Medulla oblongata (tissue), 1 donor: ENCODE results near the gene LGR5.

Experiments used
- DNase-seq: peaks from one replicate; pipeline ENCODE4 v3.0.0-alpha.2; 2015; ENCODE audit errors: extremely low spot score

LGR5 gene

GRCh38 chr12:71439613-71440344 is at the start of gene LGR5:
Gene LGR5, plus strand, starts transcription at chr12:71439798. Its CDS starts 283 bp downstream, at chr12:71440081.
- peak; percentile 83 for DNase-seq

GRCh38 chr12:71392521-71393145 is 47.0 kb upstream of the LGR5 start:
- DNase-seq, result peak; percentile 77

GRCh38 chr12:71393625-71394024 is 46.0 kb upstream of the LGR5 start:
- no peak for DNase-seq

DNA sequence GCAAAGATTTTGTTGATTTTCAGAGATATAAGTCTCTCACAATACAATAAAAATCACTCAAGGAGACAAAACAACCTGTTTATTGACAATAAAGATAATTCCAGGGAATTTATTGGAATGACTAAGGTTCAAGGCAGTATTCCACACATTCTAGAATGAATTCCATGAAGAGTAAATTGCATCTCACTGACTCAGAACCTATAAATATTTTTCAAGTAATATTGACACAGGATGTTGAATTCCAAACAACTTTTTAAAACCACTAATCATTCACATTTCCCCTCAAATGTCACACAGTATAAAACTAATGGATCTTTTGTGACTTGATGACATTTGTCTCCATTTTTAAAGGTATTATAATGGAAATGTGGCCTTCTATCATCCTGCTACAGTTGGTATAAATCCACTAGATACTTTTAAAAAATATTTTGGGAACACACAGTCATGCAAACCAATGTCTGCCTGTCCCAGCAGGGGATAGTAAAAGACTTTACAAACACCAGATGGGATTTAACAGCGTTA is 42.1 kb upstream of the LGR5 start:
- DNase-seq, result no peak

DNA sequence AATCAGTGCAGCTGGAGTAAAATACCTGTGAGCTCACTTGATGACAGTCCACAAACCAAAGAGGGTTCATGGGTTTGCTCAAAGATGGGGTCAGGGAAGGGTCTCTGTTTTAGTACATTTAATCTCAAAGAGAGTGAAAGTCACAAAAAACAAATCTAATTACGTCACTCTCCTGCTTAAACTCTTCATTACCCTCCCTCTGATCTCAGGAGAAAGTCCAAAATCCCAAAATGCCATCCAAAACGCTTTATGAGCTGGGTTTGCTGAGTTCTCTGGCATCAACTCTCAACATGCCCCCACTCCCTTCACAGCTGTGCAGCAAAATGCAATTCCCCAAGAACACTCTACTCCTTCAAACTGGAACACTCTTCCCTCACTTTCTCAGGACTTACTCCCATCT is 40.4 kb upstream of the LGR5 start:
- DNase-seq, result no peak

GRCh38 chr12:71400481-71400880 is 39.1 kb upstream of the LGR5 start:
- DNase-seq, result no peak

DNA sequence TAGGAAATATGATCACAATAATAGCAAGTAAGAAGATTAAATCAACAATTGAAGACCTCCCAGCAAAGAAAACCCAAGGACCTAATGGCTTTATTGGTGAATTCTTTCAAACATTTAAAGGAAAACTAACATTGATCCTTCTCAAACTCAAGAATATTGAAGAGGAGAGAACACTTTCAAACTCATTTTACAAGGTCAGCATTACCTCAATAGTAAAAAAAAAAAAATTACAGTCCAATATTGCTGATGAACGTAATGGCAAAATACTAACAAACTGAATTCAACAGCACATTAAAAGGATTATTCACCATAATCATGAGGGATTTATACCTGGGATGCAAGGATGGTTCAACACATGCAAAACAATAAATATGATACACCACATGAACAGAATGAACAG is 33.7 kb upstream of the LGR5 start:
- DNase-seq, result no peak

DNA sequence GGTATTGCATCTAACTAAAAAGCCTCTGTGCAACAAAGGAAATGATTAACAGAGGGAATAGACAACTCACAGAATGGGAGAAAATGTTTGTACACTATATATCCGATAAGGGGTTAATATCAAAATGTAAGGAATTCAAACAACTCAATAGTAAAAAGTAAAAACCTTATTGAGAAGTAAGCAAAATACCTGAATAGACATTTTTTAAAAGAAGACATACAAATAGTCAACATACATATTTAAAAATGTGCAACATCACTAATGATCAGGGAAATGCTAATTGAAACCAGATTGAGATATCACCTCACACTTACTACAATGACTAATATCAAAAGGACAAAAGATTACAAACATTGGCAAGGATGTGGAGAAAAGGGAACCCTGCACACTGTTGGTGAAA is 31.9 kb upstream of the LGR5 start:
- DNase-seq, result no peak

DNA sequence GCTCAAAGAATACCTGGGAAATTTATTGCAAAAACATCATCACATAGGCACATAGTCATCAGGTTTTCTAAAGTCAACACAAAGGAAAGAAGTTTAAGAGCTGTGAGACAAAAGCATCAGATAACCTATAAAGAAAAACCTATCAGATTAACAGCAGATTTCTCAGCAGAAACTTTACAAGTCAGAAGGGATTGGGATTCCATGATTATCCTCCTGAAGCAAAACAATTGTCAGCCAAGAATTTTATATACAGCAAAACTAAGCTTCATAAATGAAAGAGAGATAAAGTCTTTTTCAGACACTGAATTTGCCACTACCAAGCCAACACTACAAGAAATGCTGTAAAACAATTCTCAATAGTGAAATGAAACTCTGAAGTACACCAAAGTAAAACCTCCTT is 28.8 kb upstream of the LGR5 start:
- DNase-seq, result no peak

DNA sequence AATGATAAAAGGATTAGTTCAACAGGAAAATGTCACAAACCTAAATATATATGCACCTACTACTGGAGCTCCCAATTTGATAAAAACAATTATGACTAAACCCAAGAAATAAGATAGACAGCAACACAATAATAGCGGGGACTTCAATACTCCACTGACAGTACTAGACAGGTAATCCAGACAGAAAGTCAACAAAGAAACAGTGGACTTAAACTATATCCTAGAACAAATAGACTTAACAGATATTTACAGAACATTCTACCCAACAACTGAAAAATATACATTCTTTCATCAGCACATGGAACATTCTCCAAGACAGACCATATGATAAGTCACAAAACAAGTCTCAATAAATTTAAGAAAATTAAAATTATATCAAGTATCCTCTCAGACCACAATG is 28.0 kb upstream of the LGR5 start:
- DNase-seq, result no peak

- DNase-seq, result peak; percentile 87
Observed at GRCh38 chr12:71415336-71416231, 24.0 kb upstream of the LGR5 start.

- no peak for DNase-seq
Observed at GRCh38 chr12:71417181-71417580, 22.4 kb upstream of the LGR5 start.

GRCh38 chr12:71420775-71421406 is 18.7 kb upstream of the LGR5 start:
- DNase-seq, result no peak

GRCh38 chr12:71425568-71426299 is 13.9 kb upstream of the LGR5 start:
- no peak for DNase-seq

DNA sequence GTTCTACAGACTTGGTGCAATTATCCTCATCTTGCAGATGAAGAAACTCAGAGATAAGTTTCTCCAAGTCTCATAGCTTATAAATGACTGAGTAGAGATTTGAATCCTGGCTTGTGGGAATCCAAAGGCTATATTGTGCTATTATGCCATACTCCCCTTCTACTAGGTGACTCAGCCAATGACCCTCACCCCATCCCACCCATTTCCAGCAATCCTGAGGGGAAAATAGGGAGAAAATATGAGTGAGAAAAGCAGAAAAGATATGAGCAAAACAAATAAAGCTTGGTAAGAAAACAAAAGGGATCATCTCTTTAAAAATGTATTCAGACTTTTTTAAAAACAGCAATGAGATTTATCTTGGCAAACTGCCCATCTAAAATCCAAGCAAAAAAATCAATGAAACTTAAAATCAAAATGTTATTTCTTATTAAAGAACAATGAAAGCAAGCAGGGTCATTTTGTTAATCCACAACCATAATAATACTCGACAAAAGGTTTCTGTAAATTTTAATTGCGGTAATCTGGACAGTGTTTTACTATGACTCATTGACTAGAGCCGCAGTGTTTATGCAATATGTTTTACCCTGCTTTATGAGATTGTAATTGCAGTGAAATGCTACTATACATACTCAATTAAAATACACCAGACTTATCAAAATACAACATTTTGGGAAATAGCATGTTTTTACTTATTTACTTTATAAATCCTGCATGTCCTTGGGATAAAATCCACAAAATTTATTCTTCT is 13.1 kb upstream of the LGR5 start:
- no peak for DNase-seq

DNA sequence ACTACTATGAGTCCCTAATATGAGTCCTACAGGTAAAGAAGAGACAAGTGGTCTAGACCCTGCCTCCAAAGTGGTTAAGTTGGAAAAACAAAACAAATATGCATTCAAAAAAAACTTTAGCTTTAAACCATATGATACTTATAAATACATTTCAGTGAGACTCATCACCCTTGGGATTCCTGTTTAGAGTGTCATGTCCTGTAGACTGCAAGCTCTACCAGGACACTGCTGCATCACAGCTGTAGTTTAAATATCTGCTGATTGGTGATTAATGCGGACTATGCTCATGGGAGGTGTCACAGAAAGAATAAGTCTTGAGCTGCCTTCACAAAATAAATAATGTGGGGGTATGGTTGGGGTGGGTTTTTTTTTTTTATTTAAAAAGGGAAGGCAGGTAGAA is 8.8 kb upstream of the LGR5 start:
- no peak for DNase-seq

DNA sequence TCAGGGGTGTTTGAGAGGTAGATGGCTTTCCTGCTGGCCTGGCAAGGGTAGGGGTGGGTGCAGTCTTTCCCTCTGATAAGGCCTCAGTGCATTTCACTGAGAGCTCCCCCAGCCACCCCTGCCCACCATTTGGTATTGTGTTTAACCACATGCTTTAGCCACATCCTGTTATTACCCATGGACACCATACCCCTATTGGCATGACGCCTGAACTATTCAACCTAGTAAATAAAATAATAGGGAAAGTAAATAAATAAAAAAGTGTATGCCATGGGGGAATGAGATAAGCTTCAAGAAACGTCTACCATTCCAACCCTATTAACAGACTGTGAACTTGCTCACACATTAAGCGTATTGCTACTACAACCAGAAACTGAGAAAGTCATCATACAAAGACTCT is 7.6 kb upstream of the LGR5 start:
- no peak for DNase-seq

- DNase-seq, result no peak
Observed at GRCh38 chr12:71432936-71433335, 6.7 kb upstream of the LGR5 start.

- no peak for DNase-seq
Observed at GRCh38 chr12:71436696-71437095, 2.9 kb upstream of the LGR5 start.

GRCh38 chr12:71438670-71439361 is 782 bp upstream of the LGR5 start:
- peak; percentile 38 for DNase-seq
